ENCODE data around the gene CFB.

DNA sequence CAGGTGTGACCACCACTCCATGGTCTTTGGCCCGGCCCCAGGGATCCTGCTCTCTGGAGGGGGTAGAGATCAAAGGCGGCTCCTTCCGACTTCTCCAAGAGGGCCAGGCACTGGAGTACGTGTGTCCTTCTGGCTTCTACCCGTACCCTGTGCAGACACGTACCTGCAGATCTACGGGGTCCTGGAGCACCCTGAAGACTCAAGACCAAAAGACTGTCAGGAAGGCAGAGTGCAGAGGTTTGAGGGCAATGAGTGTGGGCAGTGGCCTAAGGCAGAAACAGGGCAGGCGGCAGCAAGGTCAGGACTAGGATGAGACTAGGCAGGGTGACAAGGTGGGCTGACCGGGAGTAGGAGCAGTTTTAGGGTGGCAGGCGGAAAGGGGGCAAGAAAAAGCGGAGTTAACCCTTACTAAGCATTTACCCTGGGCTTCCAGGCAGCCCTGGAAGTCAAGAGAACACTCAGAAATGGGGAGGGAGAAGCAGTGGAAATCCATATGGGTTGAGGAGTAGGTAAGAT is 533 bp downstream of the CFB start:
- TF ChIP-seq, protein P1, sequence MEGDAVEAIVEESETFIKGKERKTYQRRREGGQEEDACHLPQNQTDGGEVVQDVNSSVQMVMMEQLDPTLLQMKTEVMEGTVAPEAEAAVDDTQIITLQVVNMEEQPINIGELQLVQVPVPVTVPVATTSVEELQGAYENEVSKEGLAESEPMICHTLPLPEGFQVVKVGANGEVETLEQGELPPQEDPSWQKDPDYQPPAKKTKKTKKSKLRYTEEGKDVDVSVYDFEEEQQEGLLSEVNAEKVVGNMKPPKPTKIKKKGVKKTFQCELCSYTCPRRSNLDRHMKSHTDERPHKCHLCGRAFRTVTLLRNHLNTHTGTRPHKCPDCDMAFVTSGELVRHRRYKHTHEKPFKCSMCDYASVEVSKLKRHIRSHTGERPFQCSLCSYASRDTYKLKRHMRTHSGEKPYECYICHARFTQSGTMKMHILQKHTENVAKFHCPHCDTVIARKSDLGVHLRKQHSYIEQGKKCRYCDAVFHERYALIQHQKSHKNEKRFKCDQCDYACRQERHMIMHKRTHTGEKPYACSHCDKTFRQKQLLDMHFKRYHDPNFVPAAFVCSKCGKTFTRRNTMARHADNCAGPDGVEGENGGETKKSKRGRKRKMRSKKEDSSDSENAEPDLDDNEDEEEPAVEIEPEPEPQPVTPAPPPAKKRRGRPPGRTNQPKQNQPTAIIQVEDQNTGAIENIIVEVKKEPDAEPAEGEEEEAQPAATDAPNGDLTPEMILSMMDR (IDR thresholded peaks at IDR 0.05; ENCODE audit: insufficient read depth, low read depth, low read length) = no peak
- no peak for TF ChIP-seq EZH2 (IDR thresholded peaks at IDR 0.05; ENCODE audit: insufficient read depth, low read length)
